MM.1S (cell line): ENCODE data around the gene TSHZ3.

Source experiments
- EZH2phosphoT487 ChIP-seq: fragments of 300-600 bp; sonication (generic); IDR thresholded peaks from 2 replicates; pipeline ENCODE4 v1.6.1; 2018; ENCODE audit warnings: antibody characterized with exemption, low read length
- TF ChIP-seq, protein P1 (sequence below): fragments of 300-600 bp; sonication (generic); IDR thresholded peaks from 2 replicates; pipeline ENCODE4 v1.5.1; 2016; ENCODE audit warnings: antibody characterized with exemption, low read length, mixed read lengths

GRCh38 chr19:31390711-31391110 lies 41.5 kb upstream of the TSHZ3 start:
- TF ChIP-seq, protein P1, sequence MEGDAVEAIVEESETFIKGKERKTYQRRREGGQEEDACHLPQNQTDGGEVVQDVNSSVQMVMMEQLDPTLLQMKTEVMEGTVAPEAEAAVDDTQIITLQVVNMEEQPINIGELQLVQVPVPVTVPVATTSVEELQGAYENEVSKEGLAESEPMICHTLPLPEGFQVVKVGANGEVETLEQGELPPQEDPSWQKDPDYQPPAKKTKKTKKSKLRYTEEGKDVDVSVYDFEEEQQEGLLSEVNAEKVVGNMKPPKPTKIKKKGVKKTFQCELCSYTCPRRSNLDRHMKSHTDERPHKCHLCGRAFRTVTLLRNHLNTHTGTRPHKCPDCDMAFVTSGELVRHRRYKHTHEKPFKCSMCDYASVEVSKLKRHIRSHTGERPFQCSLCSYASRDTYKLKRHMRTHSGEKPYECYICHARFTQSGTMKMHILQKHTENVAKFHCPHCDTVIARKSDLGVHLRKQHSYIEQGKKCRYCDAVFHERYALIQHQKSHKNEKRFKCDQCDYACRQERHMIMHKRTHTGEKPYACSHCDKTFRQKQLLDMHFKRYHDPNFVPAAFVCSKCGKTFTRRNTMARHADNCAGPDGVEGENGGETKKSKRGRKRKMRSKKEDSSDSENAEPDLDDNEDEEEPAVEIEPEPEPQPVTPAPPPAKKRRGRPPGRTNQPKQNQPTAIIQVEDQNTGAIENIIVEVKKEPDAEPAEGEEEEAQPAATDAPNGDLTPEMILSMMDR = no peak
- TF ChIP-seq EZH2phosphoT487 = no peak
